Measurements from ENCODE around the gene PPIP5K2. TPM values are rescaled to one million over a fixed set of nuclear protein-coding genes. Genes with fewer than 3 reads are reported as not detected.

Gene PPIP5K2
- total RNA-seq, 1 experiment from 2014 or later, result 35.5 TPM

DNA sequence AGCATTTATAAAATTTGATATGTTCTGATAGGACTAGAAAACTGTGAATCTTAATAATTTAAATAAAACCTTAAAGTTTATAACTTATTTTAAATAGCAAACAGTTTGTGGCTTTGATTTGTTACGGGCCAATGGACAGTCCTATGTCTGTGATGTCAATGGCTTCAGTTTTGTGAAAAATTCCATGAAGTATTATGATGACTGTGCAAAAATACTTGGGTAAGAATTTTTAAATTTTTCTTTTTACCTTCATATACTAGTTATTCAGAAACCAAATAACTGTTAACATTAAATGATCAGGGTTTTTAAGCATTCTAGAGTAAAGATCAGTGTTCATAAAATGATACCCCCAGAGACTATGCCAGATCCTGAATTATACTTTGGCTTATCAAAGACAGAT lies 31.1 kb downstream of the PPIP5K2 start:
- no peaks in the 10 kb centered on the region for H3K27me3 ChIP-seq (ENCODE audit: insufficient read depth, low read depth)
- TF ChIP-seq EZH2 (IDR thresholded peaks at IDR 0.05; ENCODE audit: low read depth), result no peak
- TF ChIP-seq, protein P1, sequence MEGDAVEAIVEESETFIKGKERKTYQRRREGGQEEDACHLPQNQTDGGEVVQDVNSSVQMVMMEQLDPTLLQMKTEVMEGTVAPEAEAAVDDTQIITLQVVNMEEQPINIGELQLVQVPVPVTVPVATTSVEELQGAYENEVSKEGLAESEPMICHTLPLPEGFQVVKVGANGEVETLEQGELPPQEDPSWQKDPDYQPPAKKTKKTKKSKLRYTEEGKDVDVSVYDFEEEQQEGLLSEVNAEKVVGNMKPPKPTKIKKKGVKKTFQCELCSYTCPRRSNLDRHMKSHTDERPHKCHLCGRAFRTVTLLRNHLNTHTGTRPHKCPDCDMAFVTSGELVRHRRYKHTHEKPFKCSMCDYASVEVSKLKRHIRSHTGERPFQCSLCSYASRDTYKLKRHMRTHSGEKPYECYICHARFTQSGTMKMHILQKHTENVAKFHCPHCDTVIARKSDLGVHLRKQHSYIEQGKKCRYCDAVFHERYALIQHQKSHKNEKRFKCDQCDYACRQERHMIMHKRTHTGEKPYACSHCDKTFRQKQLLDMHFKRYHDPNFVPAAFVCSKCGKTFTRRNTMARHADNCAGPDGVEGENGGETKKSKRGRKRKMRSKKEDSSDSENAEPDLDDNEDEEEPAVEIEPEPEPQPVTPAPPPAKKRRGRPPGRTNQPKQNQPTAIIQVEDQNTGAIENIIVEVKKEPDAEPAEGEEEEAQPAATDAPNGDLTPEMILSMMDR (conservative IDR thresholded peaks at IDR 0.05), result no peak
- ChIA-PET POLR2A (ENCODE audit: unreplicated experiment) (no interaction called here), CTCF (no interaction called here)
- no TSS peak for BruUV-seq (replicated peaks)
- 0 out of 2 replicates have a peak, but pooled peaks cover 3% of the 10 kb centered on the region for H3K36me3 ChIP-seq (ENCODE audit: low read depth)
- no peaks in the 10 kb centered on the region for H3F3A ChIP-seq (ENCODE audit: insufficient read depth, low read depth)
- intact Hi-C loops (cut with micrococcal nuclease; ENCODE audit: unreplicated experiment), result no loop called here
- H3K27ac ChIP-seq, result no peak overlapping the region
- H3K4me3 ChIP-seq, result no peak overlapping the region
- no peak overlapping the region for H3K4me2 ChIP-seq
- no peaks in the 10 kb centered on the region for H3K4me1 ChIP-seq (replicated peaks; ENCODE audit: insufficient read depth)
- H3K9me2 ChIP-seq (ENCODE audit: insufficient read depth), result no peaks in the 10 kb centered on the region
- no peaks in the 10 kb centered on the region for H4K20me1 ChIP-seq (ENCODE audit: insufficient read depth)
- no peaks in the 10 kb centered on the region for H3K9me3 ChIP-seq (ENCODE audit: insufficient read depth, low read depth)
- no peaks in the 10 kb centered on the region for H3K79me2 ChIP-seq (ENCODE audit: low read depth)
- no peak overlapping the region for H2AFZ ChIP-seq
- no peak for DNase-seq

DNA sequence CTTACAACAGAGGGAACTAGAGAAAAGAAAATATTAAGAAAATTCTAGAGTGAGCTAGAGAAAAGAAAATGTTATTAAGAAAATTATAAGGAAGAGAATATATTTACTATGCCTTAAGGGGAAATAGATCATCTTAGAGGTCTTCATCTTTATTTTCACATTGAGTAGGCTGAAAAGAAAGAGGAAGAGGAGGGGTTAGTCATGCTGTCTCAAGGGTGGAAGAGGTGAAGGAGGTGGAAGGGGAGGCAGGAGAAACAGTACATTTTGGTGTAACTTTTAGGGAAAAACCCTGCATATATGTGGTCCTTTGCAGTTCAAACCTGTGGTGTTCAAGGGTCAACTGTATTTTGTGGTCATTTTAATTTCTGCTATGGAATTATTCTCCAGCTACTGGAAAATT lies 46.6 kb downstream of the PPIP5K2 start:
- TF ChIP-seq EZH2 (IDR thresholded peaks at IDR 0.05; ENCODE audit: low read depth), result no peak
- TF ChIP-seq, protein P1 (conservative IDR thresholded peaks at IDR 0.05), result no peak
- CTCF ChIA-PET, result no interaction called here
- Histone ChIP-seq H2AFZ (no peak overlapping the region), H3K9me2 (ENCODE audit: insufficient read depth) (no peaks in the 10 kb centered on the region), H3K4me3 (no peak overlapping the region), H3K36me3 (ENCODE audit: low read depth) (no peaks in the 10 kb centered on the region), H3K4me2 (no peak overlapping the region), H3F3A (ENCODE audit: insufficient read depth, low read depth) (no peaks in the 10 kb centered on the region), H3K27me3 (ENCODE audit: insufficient read depth, low read depth) (no peaks in the 10 kb centered on the region), H3K27ac (no peak overlapping the region), H3K79me2 (ENCODE audit: low read depth) (no peaks in the 10 kb centered on the region), H3K4me1 (replicated peaks; ENCODE audit: insufficient read depth) (no peaks in the 10 kb centered on the region), H4K20me1 (ENCODE audit: insufficient read depth) (no peaks in the 10 kb centered on the region), H3K9me3 (ENCODE audit: insufficient read depth, low read depth) (no peaks in the 10 kb centered on the region)
- POLR2A ChIA-PET (ENCODE audit: unreplicated experiment), result no interaction called here
- intact Hi-C loops (cut with micrococcal nuclease; ENCODE audit: unreplicated experiment), result no loop called here
- BruUV-seq (replicated peaks), result no TSS peak
- DNase-seq, result no peak

DNA sequence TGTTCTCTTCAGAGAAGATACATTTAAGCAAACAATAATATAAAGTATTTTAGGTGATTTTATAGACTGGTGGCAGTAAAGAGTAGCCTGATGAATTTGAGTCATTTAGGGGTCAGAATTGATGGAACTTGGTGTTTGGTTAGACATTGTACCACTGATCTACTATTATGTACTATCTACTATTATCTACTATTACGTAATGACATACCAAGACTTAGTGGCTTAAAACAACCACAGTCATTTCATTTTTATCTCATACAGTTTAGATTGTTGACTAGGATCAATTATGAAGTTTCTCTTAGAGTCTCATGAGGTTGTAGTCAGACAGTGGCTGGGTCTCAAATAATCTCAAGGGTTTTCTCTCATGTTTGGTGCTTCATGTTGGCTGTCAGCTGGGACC lies 54.0 kb downstream of the PPIP5K2 start:
- H3K27ac ChIP-seq, result no peak overlapping the region
- CTCF ChIA-PET, result no interaction called here
- H3K27me3 ChIP-seq (ENCODE audit: insufficient read depth, low read depth), result no peaks in the 10 kb centered on the region
- no peaks in the 10 kb centered on the region for H3K9me3 ChIP-seq (ENCODE audit: insufficient read depth, low read depth)
- H2AFZ ChIP-seq, result no peak overlapping the region
- no TSS peak for BruUV-seq (replicated peaks)
- no peaks in the 10 kb centered on the region; the same call in 1 of the 2 replicates for H4K20me1 ChIP-seq (ENCODE audit: insufficient read depth)
- intact Hi-C loops (cut with micrococcal nuclease; ENCODE audit: unreplicated experiment), result no loop called here
- H3K9me2 ChIP-seq (ENCODE audit: insufficient read depth), result no peaks in the 10 kb centered on the region
- POLR2A ChIA-PET (ENCODE audit: unreplicated experiment), result no interaction called here
- H3K4me1 ChIP-seq (replicated peaks; ENCODE audit: insufficient read depth), result no peaks in the 10 kb centered on the region
- no peak overlapping the region for H3K4me2 ChIP-seq
- no peak for DNase-seq
- no peaks in the 10 kb centered on the region for H3K79me2 ChIP-seq (ENCODE audit: low read depth)
- no peaks in the 10 kb centered on the region for H3F3A ChIP-seq (ENCODE audit: insufficient read depth, low read depth)
- TF ChIP-seq, protein P1 (conservative IDR thresholded peaks at IDR 0.05), result no peak
- no peak for TF ChIP-seq EZH2 (IDR thresholded peaks at IDR 0.05; ENCODE audit: low read depth)
- no peak overlapping the region for H3K4me3 ChIP-seq
- H3K36me3 ChIP-seq (ENCODE audit: low read depth), result peaks cover 5% of the 10 kb centered on the region; the same call in 1 of the 2 replicates

Measured in PC-9 (cell line).